ENCODE data around the gene FBXW7.

GRCh38 chr4:152421576-152421975 is 114.3 kb downstream of the FBXW7 start:
- no peak for TF ChIP-seq CTCF (IDR thresholded peaks at IDR 0.05; ENCODE audit: poor library complexity, severe bottlenecking)
- TF ChIP-seq EZH2 (IDR thresholded peaks at IDR 0.05; ENCODE audit: borderline replicate concordance, insufficient read depth, low read length, poor library complexity, severe bottlenecking) = no peak
- no peak for TF ChIP-seq MXI1 (conservative IDR thresholded peaks at IDR 0.05; ENCODE audit: poor library complexity, severe bottlenecking)

All from neural cell (in vitro differentiated cells).